GM15510 (cell line): ENCODE data around the gene KREMEN1.

ENCODE experiments used
- POLR2A ChIP-seq: IDR thresholded peaks from 3 replicates; pipeline ENCODE4 v1.6.1; 2011; ENCODE audit warnings: borderline replicate concordance; ENCODE audit not compliant: insufficient read length; ENCODE audit errors: extremely low read depth

Gene KREMEN1

GRCh38 chr22:29209624-29209929 lies 136.7 kb downstream of the KREMEN1 start:
- TF ChIP-seq POLR2A: no peak

- no peak for TF ChIP-seq POLR2A
These were observed 138.2 kb downstream of the KREMEN1 start for GRCh38 chr22:29211066-29211465.

GRCh38 chr22:29211466-29211865 lies 138.6 kb downstream of the KREMEN1 start:
- TF ChIP-seq POLR2A: no peak

- TF ChIP-seq POLR2A: no peak
These were observed 139.9 kb downstream of the KREMEN1 start for GRCh38 chr22:29212743-29213142.

GRCh38 chr22:29213493-29213892 lies 140.7 kb downstream of the KREMEN1 start:
- no peak for TF ChIP-seq POLR2A

GRCh38 chr22:29214232-29214631 lies 141.4 kb downstream of the KREMEN1 start:
- no peak for TF ChIP-seq POLR2A

GRCh38 chr22:29215012-29215860 lies 142.4 kb downstream of the KREMEN1 start:
- no peak for TF ChIP-seq POLR2A

DNA sequence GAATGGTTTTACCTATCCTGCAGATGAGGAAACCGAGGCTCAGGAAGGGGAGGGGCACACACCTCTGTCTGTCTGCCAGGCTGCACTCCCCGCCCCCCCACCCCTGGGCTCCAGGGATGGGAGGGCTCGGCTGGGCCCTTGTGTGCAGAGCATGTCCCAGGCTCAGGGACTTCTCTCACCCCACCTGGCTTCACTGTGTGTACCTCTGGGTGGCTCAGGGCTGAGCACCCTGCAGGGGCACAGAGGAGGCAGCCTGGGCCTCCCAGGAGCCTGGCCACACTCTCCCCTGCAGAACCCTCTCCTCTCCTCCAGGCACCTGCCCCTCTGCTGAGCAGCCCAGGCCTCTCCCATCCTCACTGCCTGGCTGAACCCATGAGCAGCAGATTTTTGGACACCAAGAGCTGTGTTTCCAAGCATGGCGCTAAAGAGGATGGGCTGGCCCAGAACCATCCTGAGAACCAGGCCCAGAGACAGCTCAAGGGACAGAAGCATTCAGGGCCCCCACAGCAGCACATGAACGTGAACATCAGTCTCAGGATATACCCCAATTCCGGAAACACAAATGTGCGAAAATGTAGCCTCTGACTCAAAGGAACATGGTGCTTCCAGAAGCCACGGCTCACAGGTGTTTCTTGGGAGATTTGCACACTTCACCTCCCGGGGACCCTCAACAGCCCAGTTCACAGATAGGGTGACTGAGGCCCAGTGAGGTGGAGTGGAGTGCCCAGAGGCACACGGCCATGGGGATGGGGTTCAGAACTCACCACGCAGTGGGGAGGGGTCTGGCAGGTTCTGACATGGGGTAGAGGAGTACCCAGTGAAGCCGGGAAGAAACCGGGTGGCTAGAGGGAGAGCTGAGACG lies 143.4 kb downstream of the KREMEN1 start:
- no peak for TF ChIP-seq POLR2A

DNA sequence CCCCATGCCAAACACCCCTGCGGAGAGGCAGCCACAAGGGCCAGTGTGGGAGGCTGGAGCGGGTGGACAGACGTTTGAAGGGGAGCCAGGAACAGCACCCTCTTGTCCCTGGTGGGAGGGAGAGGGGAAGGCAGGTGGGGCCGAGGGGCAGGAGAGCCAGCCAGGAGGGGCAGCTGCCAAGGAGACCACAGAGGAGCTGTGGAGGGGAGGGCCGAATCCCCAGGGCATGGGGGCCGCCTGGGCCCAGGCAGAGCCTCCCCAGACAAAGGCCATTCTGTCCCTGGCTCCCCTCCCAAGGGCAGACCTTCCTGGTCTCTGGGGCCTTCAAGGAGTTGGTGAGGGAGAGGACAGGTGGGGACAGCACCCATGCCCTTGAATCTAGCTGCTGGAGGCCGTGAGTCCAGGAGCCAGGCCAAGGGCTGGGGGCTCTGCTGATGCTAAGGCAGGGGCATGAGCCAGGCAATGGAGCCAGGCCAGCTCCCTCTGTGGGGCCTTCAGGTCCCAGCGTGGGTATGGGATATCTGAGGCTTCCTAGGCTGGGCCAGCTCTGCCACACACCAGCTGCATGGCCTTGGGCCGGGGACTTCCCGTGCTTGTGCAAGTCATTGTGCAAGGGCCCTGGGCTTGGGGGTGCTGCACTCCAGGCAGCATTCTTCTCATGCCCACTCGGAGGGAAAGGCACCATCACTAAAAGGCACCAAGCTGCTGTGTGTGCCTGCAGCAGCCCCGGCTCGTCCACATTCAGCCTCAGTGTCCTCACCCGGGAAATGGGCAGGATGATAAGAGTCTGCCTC lies 144.2 kb downstream of the KREMEN1 start:
- TF ChIP-seq POLR2A: no peak
